K562 (cell line): ENCODE results near the gene SLC24A3. TPM values are rescaled to one million over a fixed set of nuclear protein-coding genes. Genes with fewer than 3 reads are reported as not detected.

Experiments
- ATAC-seq: fragments of 200-7000 bp; cut with Tn5 transposase; 3 replicates; pipeline ENCODE4 v1.9.1; 2020; ENCODE audit warnings: moderate library complexity
- BruUV-seq: library from RNA; stranded (reverse); fragments of 400-500 nt; replicated peaks from 2 replicates; lab custom pipeline; 2021; lab: Mats Ljungman, UMichigan
- CTCF ChIA-PET: fragments of 300-600 bp; formaldehyde crosslinking; extraction: SDS; loops from one replicate; lab custom pipeline; 2021; ENCODE audit warnings: low intra/inter-chr PET ratio; lab: Yijun Ruan, JAX
- POLR2A ChIA-PET: fragments of 300-600, 350-650 bp; sonication (Branson Sonifier 250); formaldehyde crosslinking; extraction: SDS; loops from one replicate; lab custom pipeline; 2021; ENCODE audit warnings: antibody characterized with exemption, inconsistent platforms; lab: Yijun Ruan, JAX
- DNase-seq, 4 experiments: peaks; one replicate each; pipeline versions ENCODE4 v3.0.0 to v3.0.0-alpha.2; 2011 to 2018; ENCODE audit warnings: low spot score in 3 of 4, mixed read lengths in 3 of 4; ENCODE audit errors: extremely low read depth in 1 of 4
- FAIRE-seq: peaks from 2 replicates; lab custom pipeline; 2011; peaks lifted over from hg19 to GRCh38; lab: Jason Lieb, UNC
- H2AFZ ChIP-seq: 2 replicates; pipeline ENCODE4 v1.6.0; 2011; ENCODE audit warnings: low read depth, low read length, control low read depth, inconsistent platforms
- H3K27ac ChIP-seq: fragments of 200-600 bp; 3 replicates; pipeline ENCODE4 v1.8.0; 2011; ENCODE audit warnings: low read depth, mild to moderate bottlenecking, control low read depth, inconsistent platforms, low read length, moderate library complexity, mixed read lengths; ENCODE audit errors: extremely low read depth
- H3K27me3 ChIP-seq, 2 experiments: fragments of 300-600 bp in 1 of 2; 2 replicates in 1 of 2; 3 replicates in 1 of 2; pipeline versions ENCODE4 v1.6.0 to v1.8.0; 2011; ENCODE audit warnings: inconsistent platforms in 2 of 2, low read length in 2 of 2, mild to moderate bottlenecking in 1 of 2, mixed read lengths in 1 of 2, moderate library complexity in 1 of 2; ENCODE audit not compliant: control insufficient read depth in 2 of 2, insufficient read depth in 2 of 2
- H3K36me3 ChIP-seq: fragments of 300-600 bp; 3 replicates; pipeline ENCODE4 v1.8.0; 2011; ENCODE audit warnings: mild to moderate bottlenecking, low read length, inconsistent platforms; ENCODE audit not compliant: control insufficient read depth, insufficient read depth
- H3K4me1 ChIP-seq, 2 experiments: fragments of 200-600 bp in 1 of 2; replicated peaks in 1 of 2; 2 replicates in 1 of 2; 3 replicates in 1 of 2; pipeline versions ENCODE4 v1.5.1 to v1.8.0; 2011; ENCODE audit warnings: inconsistent platforms in 2 of 2, low read length in 2 of 2, mild to moderate bottlenecking in 1 of 2, mixed read lengths in 1 of 2, moderate library complexity in 1 of 2; ENCODE audit not compliant: control insufficient read depth in 2 of 2, insufficient read depth in 2 of 2
- H3K4me2 ChIP-seq: 2 replicates; pipeline ENCODE4 v1.6.1; 2011; ENCODE audit warnings: low read length, control low read depth, inconsistent platforms, mixed read lengths; ENCODE audit not compliant: insufficient read depth
- H3K4me3 ChIP-seq: fragments of 200-600 bp; sonication (generic), shearing (Covaris generic); 2 replicates; pipeline ENCODE4 v1.5.1; 2016; ENCODE audit warnings: control low read depth, inconsistent platforms
- H3K79me2 ChIP-seq: fragments of 200-600 bp; 3 replicates; pipeline ENCODE4 v1.8.0; 2011; ENCODE audit warnings: low read length, inconsistent platforms; ENCODE audit not compliant: control insufficient read depth, insufficient read depth
- H3K9ac ChIP-seq, 2 experiments: 2 replicates each; pipeline versions ENCODE4 v1.6.0 to v1.6.1; 2011; ENCODE audit warnings: low read depth in 2 of 2, low read length in 2 of 2, control low read depth in 1 of 2, inconsistent platforms in 1 of 2, mild to moderate bottlenecking in 1 of 2, mixed read lengths in 1 of 2; ENCODE audit not compliant: insufficient read depth in 1 of 2
- H3K9me1 ChIP-seq: one replicate; pipeline ENCODE4 v1.6.0; 2011; ENCODE audit warnings: inconsistent platforms, mild to moderate bottlenecking, low read length, moderate library complexity; ENCODE audit not compliant: control insufficient read depth, insufficient read depth
- H3K9me3 ChIP-seq: replicated peaks from 2 replicates; pipeline ENCODE4 v1.5.1; 2011; ENCODE audit warnings: low read depth, low read length, inconsistent platforms; ENCODE audit not compliant: control insufficient read depth, insufficient read depth
- H4K20me1 ChIP-seq: replicated peaks from 2 replicates; pipeline ENCODE4 v1.6.1; 2011; ENCODE audit warnings: low read length, inconsistent platforms, mixed read lengths; ENCODE audit not compliant: control insufficient read depth, insufficient read depth
- ATF2 ChIP-seq: sonication (generic); formaldehyde crosslinking; IDR thresholded peaks from 2 replicates; pipeline ENCODE4 v1.8.1; 2022; ENCODE audit warnings: missing genetic modification reagents
- HBP1 ChIP-seq: fragments of 450-650 bp; formaldehyde crosslinking; IDR thresholded peaks from 2 replicates; pipeline ENCODE4 v1.4.0; 2022; ENCODE audit warnings: missing genetic modification characterization
- HDAC2 ChIP-seq: fragments of 450-650 bp; IDR thresholded peaks from 2 replicates; pipeline ENCODE4 v1.6.1; 2016; ENCODE audit warnings: mild to moderate bottlenecking
- MTF1 ChIP-seq: fragments of 250-450 bp; sonication (Bioruptor Pico); IDR thresholded peaks from 2 replicates; pipeline ENCODE4 v1.9.0; 2021; ENCODE audit warnings: moderate library complexity, mild to moderate bottlenecking, inconsistent platforms, borderline replicate concordance
- STAG1 ChIP-seq: sonication (generic); formaldehyde crosslinking; IDR thresholded peaks from 2 replicates; pipeline ENCODE4 v1.5.0; 2020; ENCODE audit warnings: missing genetic modification reagents, borderline replicate concordance
- TAF9B ChIP-seq: fragments of 450-650 bp; IDR thresholded peaks from 2 replicates; pipeline ENCODE4 v1.6.1; 2018; ENCODE audit warnings: mild to moderate bottlenecking; ENCODE audit not compliant: partially characterized antibody
- ZBTB7A ChIP-seq: IDR thresholded peaks from 2 replicates; pipeline ENCODE4 v1.6.1; 2011; ENCODE audit warnings: low read depth, mild to moderate bottlenecking, low read length, moderate library complexity, borderline replicate concordance; ENCODE audit not compliant: control insufficient read depth
- ZNF707 ChIP-seq: fragments of 250-450 bp; sonication (Bioruptor Pico); conservative IDR thresholded peaks from 2 replicates; pipeline ENCODE4 v1.8.0; 2022; ENCODE audit warnings: inconsistent platforms, mild to moderate bottlenecking, moderate library complexity
- ZNF780A ChIP-seq: fragments of 250-450 bp; sonication (Bioruptor Pico); IDR thresholded peaks from 2 replicates; pipeline ENCODE4 v1.5.0; 2021; ENCODE audit warnings: mild to moderate bottlenecking
- WGBS: fragments of 100-300 bp; shearing (Covaris generic); methylation state at CpG from one replicate; pipeline ENCODE4 v1.1.6; 2016; ENCODE audit warnings: low coverage, mixed read lengths; ENCODE audit not compliant: insufficient coverage; ENCODE audit errors: missing lambda C conversion rate; 5-methylcytosine and 5-hydroxymethylcytosine counted together
- in situ Hi-C: fragments of 300-500 bp; cut with MboI; formaldehyde crosslinking; loops from 4 replicates; pipeline ENCODE4 v1.15.0; 2018; ENCODE audit warnings: inconsistent platforms, mixed read lengths
- intact Hi-C: fragments of 100-400 bp; cut with micrococcal nuclease; formaldehyde crosslinking; loops from 2 replicates; pipeline ENCODE4 v1.14.2; 2022
- polyA plus RNA-seq, 8 experiments: library from polyadenylated mRNA; depleted of rRNA in 4 of 8; stranded (reverse) in 5 of 8; unstranded in 3 of 8; fragments of >200 nt; fragmentation: Nextera tagmentation in 2 of 8; fragmentation: Illumina TruSeq in 1 of 8; extraction: Ambion mirVana in 2 of 8; extraction: Trizol in 1 of 8; gene quantifications; 2 replicates each; pipeline versions ENCODE4 v1.2.1 to v1.2.3, GENCODE V29; 2011 to 2014; ENCODE audit warnings: inconsistent platforms in 1 of 8, missing spikeins in 1 of 8
- total RNA-seq, 7 experiments: library from RNA; depleted of rRNA in 6 of 7; stranded (reverse); fragments of >200 nt in 6 of 7; fragmentation: Illumina TruSeq in 2 of 7; extraction: Trizol in 2 of 7; gene quantifications; 2 replicates each; pipeline versions ENCODE4 v1.2.1 to v1.2.3, GENCODE V29; 2011 to 2021; ENCODE audit warnings: low replicate concordance in 1 of 7
- TF ChIP-seq, protein P1 (sequence below): sonication (generic); formaldehyde crosslinking; IDR thresholded peaks from 2 replicates; pipeline ENCODE4 v1.8.0; 2022; ENCODE audit warnings: missing genetic modification reagents, mild to moderate bottlenecking, moderate library complexity, borderline replicate concordance
- TF ChIP-seq, protein P2 (sequence below): sonication (generic); formaldehyde crosslinking; IDR thresholded peaks from 2 replicates; pipeline ENCODE4 v1.8.0; 2022; ENCODE audit warnings: mild to moderate bottlenecking, low read depth, missing genetic modification reagents

Gene SLC24A3
- total and polyA plus RNA-seq, 9 of the 15 experiments (the other 6 are each of a cell fraction or from before 2014, with no cell fraction given): not detected

GRCh38 chr20:19213946-19214490 lies 1.6 kb downstream of the SLC24A3 start:
- no peak for FAIRE-seq
- no peak overlapping the region for H3K4me2 ChIP-seq
- no peak for ATAC-seq
- BruUV-seq: no TSS peak
- ChIA-PET CTCF (no interaction called here), POLR2A (no interaction called here)
- H3K79me2 ChIP-seq: no peaks in the 10 kb centered on the region
- WGBS: 2% methylated on average over 10 of the region's 11 CpGs
- H3K4me3 ChIP-seq: no peak overlapping the region
- no peak for TF ChIP-seq ZBTB7A
- TF ChIP-seq STAG1 (CRISPR knock-in tag): no peak
- no peak for TF ChIP-seq ZNF780A (CRISPR knock-in tag)
- TF ChIP-seq, protein P1, sequence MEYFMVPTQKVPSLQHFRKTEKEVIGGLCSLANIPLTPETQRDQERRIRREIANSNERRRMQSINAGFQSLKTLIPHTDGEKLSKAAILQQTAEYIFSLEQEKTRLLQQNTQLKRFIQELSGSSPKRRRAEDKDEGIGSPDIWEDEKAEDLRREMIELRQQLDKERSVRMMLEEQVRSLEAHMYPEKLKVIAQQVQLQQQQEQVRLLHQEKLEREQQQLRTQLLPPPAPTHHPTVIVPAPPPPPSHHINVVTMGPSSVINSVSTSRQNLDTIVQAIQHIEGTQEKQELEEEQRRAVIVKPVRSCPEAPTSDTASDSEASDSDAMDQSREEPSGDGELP: no peak
- TF ChIP-seq HDAC2: no peak
- TF ChIP-seq, protein P2, sequence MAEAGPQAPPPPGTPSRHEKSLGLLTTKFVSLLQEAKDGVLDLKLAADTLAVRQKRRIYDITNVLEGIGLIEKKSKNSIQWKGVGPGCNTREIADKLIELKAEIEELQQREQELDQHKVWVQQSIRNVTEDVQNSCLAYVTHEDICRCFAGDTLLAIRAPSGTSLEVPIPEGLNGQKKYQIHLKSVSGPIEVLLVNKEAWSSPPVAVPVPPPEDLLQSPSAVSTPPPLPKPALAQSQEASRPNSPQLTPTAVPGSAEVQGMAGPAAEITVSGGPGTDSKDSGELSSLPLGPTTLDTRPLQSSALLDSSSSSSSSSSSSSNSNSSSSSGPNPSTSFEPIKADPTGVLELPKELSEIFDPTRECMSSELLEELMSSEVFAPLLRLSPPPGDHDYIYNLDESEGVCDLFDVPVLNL (CRISPR knock-in tag): no peak
- TF ChIP-seq ZNF707 (CRISPR knock-in tag): no peak
- TF ChIP-seq ATF2: no peak
- TF ChIP-seq TAF9B: no peak
- TF ChIP-seq HBP1 (CRISPR knock-in tag): no peak
- TF ChIP-seq MTF1 (CRISPR knock-in tag): no peak
- H3K9ac ChIP-seq: no peak overlapping the region
- H3K4me1 ChIP-seq: no peaks in the 10 kb centered on the region
- H2AFZ ChIP-seq: no peak overlapping the region
- H3K9me1 ChIP-seq: no peaks in the 10 kb centered on the region
- no peaks in the 10 kb centered on the region for H3K36me3 ChIP-seq
- no peaks in the 10 kb centered on the region for H3K9me3 ChIP-seq
- no peaks in the 10 kb centered on the region for H4K20me1 ChIP-seq
- intact Hi-C loops (no loop called here), in situ Hi-C loops (loop anchor here (25.0 kb wide), 1 partner anchor 373 kb away; no protein-coding TSS in a partner anchor)
- no peak for DNase-seq
- peaks cover 0 to 6% of the 10 kb centered on the region in 2 experiments; a peak in 1 of 5 replicates for H3K27me3 ChIP-seq
- H3K27ac ChIP-seq: no peak overlapping the region
